ENCODE measurements around the gene KCNJ1. TPM values are rescaled to one million over a fixed set of nuclear protein-coding genes. Genes with fewer than 3 reads are reported as not detected.

The KCNJ1 gene
- total and polyA plus RNA-seq, 2 of the 8 experiments (the other 6 are each of a cell fraction or from before 2014, with no cell fraction given) = 0.17 to 0.23 TPM

GRCh38 chr11:128884703-128885338, 17.7 kb upstream of the KCNJ1 start:
- no peak overlapping the region for H4K5ac ChIP-seq (ENCODE audit: insufficient read length, low read depth, low read length)
- peaks cover 16 to 46% (median 36%) of the 10 kb centered on the region in 4 experiments for H3K27me3 ChIP-seq (replicated peaks in 1 of 4; ENCODE audit: control insufficient read depth in 3 of 4, extremely low read depth in 1 of 4, insufficient read depth in 3 of 4, low read length in 3 of 4)
- ChIA-PET CTCF (ENCODE audit: partially characterized antibody) (interaction anchor here (0.9 to 13.1 kb wide), 24 partner anchors 8 to 864 kb away, joined by 3 to 473 read pairs (median 5); partner anchors contain the start of genes KCNJ1 and TP53AIP1), POLR2A (ENCODE audit: partially characterized antibody) (interaction anchor here (1.2 kb wide), 1 partner anchor 64 kb away, joined by 5 read pairs; no protein-coding TSS in a partner anchor)
- H3K4me3 ChIP-seq (ENCODE audit: extremely low read depth in 1 of 4, insufficient read depth in 2 of 4, low read depth in 3 of 4, low read length in 4 of 4) = no peak overlapping the region
- peaks cover 2% of the 10 kb centered on the region for H3K23me2 ChIP-seq (ENCODE audit: low read depth, low read length)
- no peak overlapping the region for H3K4me2 ChIP-seq (ENCODE audit: insufficient read depth in 1 of 2, low read depth in 2 of 2, low read length in 2 of 2)
- H2AFZ ChIP-seq (ENCODE audit: low read length) = no peak overlapping the region
- no peak overlapping the region for H2BK12ac ChIP-seq (ENCODE audit: low read depth, low read length)
- H2BK120ac ChIP-seq (replicated peaks; ENCODE audit: low read depth, low read length) = no peak overlapping the region
- H2BK20ac ChIP-seq (ENCODE audit: low read length) = no peak overlapping the region
- H3K9ac ChIP-seq (replicated peaks in 1 of 4; ENCODE audit: extremely low read depth in 1 of 4, low read depth in 3 of 4, low read length in 3 of 4) = peak overlapping the region in 1 of 4 experiments; percentile 9; a peak in 1 of 7 replicates
- no peak overlapping the region for H3K23ac ChIP-seq (ENCODE audit: insufficient read length)
- H2AK5ac ChIP-seq (ENCODE audit: low read depth, low read length) = no peak overlapping the region
- no peak overlapping the region for H4K91ac ChIP-seq (replicated peaks; ENCODE audit: insufficient read length, low read length)
- no peak overlapping the region for H2BK5ac ChIP-seq (ENCODE audit: low read depth, low read length)
- H4K20me1 ChIP-seq (replicated peaks in 1 of 2; ENCODE audit: control insufficient read depth in 1 of 2, insufficient read depth in 2 of 2, low read length in 2 of 2) = peaks cover 0 to 3% of the 10 kb centered on the region in 2 experiments
- FAIRE-seq (peak; percentile 81), DNase-seq (ENCODE audit: low read depth in 1 of 2, low spot score in 2 of 2) (peak in 1 of 2 experiments; percentile 78)
- no peak overlapping the region for H3K56ac ChIP-seq (replicated peaks; ENCODE audit: insufficient read length, low read depth, low read length)
- H3K79me1 ChIP-seq (ENCODE audit: low read depth, low read length) = no peaks in the 10 kb centered on the region
- peaks cover 1 to 7% (median 3%) of the 10 kb centered on the region in 4 experiments; a peak in 6 of 7 replicates for H3K4me1 ChIP-seq (replicated peaks in 1 of 4; ENCODE audit: control insufficient read depth in 3 of 4, insufficient read depth in 4 of 4, low read length in 3 of 4)
- no peaks in the 10 kb centered on the region for H3K79me2 ChIP-seq (ENCODE audit: control insufficient read depth in 1 of 2, insufficient read depth in 2 of 2, low read length in 2 of 2)
- no peaks in the 10 kb centered on the region for H3K9me3 ChIP-seq (ENCODE audit: insufficient read depth in 2 of 2, low read depth in 1 of 2, low read length in 1 of 2)
- 37% methylated on average over 12 of the region's 12 CpGs; no CpG with 5 or more reads in 1 of the 2 experiments for WGBS, 2 experiments (ENCODE audit: extremely low coverage in 1 of 2, insufficient coverage in 1 of 2, insufficient read length in 1 of 2, insufficient replicate concordance in 2 of 2, low coverage in 1 of 2, low lambda C conversion rate in 2 of 2, missing lambda C conversion rate in 1 of 2)
- no peak overlapping the region for H3K4ac ChIP-seq (replicated peaks; ENCODE audit: insufficient read length, low read depth, low read length)
- TF ChIP-seq RAD21 (IDR thresholded peaks at IDR 0.05 in 1 of 2, conservative IDR thresholded peaks at IDR 0.05 in 1 of 2; ENCODE audit: low read depth in 2 of 2, low read length in 2 of 2) = peak; percentile 91 to 94
- no peak for TF ChIP-seq SIX5 (IDR thresholded peaks at IDR 0.05; ENCODE audit: low read depth, low read length)
- peak; percentile 50 to 79 (median 68) for TF ChIP-seq CTCF (IDR thresholded peaks at IDR 0.05; ENCODE audit: control extremely low read depth in 1 of 3, insufficient read depth in 1 of 3, low read depth in 1 of 3, low read length in 3 of 3)
- no peak overlapping the region for H3K18ac ChIP-seq (ENCODE audit: extremely low read depth, low read length)
- H3K14ac ChIP-seq (ENCODE audit: insufficient read length) = no peak overlapping the region
- H4K8ac ChIP-seq (ENCODE audit: extremely low read depth, insufficient read depth, low read length) = no peak overlapping the region
- no peaks in the 10 kb centered on the region for H3K36me3 ChIP-seq (ENCODE audit: control insufficient read depth in 2 of 4, insufficient read depth in 4 of 4, low read length in 3 of 4)
- no peak overlapping the region for H3K27ac ChIP-seq (ENCODE audit: low read depth, low read length)
- no peak overlapping the region for H2BK15ac ChIP-seq (ENCODE audit: low read length)

All from H1 (cell line).